ENCODE data around the gene CEP55.

DNA sequence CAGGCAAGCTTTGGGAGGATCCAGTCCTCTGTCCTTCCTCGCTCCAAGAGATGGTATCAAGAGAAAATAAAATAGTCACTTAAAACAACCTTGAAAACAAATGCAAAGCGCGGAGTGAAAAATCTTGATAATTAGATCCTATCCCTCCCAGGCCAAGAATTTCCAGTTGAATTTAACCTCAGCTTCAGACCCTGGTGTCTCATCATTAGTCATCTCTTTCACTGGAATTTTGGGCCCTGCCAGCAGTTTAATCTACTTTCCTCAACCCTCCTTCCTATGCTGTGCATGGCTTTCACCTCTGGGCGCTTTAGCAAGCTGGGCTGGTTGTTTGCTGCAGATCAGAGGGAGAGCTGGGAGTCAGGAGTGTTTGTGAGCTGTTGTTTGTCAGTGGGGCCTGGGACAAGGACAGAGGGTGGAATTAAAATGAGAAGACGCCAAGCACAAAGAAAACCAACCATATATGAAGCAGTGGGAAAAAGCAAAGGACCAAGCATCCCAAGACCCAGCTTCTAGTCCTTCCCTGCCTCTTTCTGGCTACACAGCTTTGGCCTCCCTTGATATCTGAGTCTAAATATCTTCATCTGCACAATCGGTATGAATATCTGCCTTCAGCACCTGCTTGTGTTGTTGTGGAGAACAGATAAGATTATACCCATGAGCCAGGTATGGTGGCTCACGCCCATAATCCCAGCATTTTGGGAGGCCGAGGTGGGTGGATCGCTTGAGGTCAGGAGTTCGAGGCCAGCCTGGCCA, 27.8 kb upstream of the CEP55 start:
- TF ChIP-seq, protein P1, sequence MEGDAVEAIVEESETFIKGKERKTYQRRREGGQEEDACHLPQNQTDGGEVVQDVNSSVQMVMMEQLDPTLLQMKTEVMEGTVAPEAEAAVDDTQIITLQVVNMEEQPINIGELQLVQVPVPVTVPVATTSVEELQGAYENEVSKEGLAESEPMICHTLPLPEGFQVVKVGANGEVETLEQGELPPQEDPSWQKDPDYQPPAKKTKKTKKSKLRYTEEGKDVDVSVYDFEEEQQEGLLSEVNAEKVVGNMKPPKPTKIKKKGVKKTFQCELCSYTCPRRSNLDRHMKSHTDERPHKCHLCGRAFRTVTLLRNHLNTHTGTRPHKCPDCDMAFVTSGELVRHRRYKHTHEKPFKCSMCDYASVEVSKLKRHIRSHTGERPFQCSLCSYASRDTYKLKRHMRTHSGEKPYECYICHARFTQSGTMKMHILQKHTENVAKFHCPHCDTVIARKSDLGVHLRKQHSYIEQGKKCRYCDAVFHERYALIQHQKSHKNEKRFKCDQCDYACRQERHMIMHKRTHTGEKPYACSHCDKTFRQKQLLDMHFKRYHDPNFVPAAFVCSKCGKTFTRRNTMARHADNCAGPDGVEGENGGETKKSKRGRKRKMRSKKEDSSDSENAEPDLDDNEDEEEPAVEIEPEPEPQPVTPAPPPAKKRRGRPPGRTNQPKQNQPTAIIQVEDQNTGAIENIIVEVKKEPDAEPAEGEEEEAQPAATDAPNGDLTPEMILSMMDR (conservative IDR thresholded peaks at IDR 0.05), result no peak
- TF ChIP-seq ZFX (IDR thresholded peaks at IDR 0.05), result no peak
